Suprapubic skin (tissue), 4 donors: Measurements from ENCODE around the gene CENPS.

ENCODE experiments used
- CTCF ChIP-seq, 2 donors: fragments of 200-600 bp in 1 of 2; fragments of 450-650 bp in 1 of 2; sonication (generic) in 1 of 2; IDR thresholded peaks; one replicate each; pipeline ENCODE4 v1.5.1; 2016 to 2019; ENCODE audit warnings: antibody characterized with exemption in 2 of 2, mild to moderate bottlenecking in 1 of 2, moderate library complexity in 1 of 2
- POLR2A ChIP-seq, 2 donors: fragments of 450-650 bp; IDR thresholded peaks; one replicate each; pipeline ENCODE4 v1.6.1; 2017; ENCODE audit warnings: antibody characterized with exemption in 2 of 2, mild to moderate bottlenecking in 2 of 2, moderate library complexity in 2 of 2
- POLR2AphosphoS5 ChIP-seq, 3 donors: sonication (generic); formaldehyde crosslinking; IDR thresholded peaks; one replicate each; pipeline ENCODE4 v1.6.1; 2017; ENCODE audit warnings: antibody characterized with exemption in 3 of 3

GRCh38 chr1:10489291-10490055 is 59.2 kb downstream of the CENPS start:
- TF ChIP-seq CTCF (IDR thresholded peaks at IDR 0.05) (no peak), POLR2A (IDR thresholded peaks at IDR 0.05) (no peak), POLR2AphosphoS5 (IDR thresholded peaks at IDR 0.05) (no peak)
